Fibroblast of villous mesenchyme (primary cell): ENCODE results near the gene ETV4. TPM values are rescaled to one million over a fixed set of nuclear protein-coding genes. Genes with fewer than 3 reads are reported as not detected.
A peak's percentile ranks its signal among the peaks of the same experiment; 100 is the strongest.

Source experiments
- DNase-seq: peaks from one replicate; pipeline ENCODE4 v3.0.0-alpha.2; 2010; ENCODE audit warnings: low read depth
- H3K4me3 ChIP-seq: 2 replicates; pipeline ENCODE4 v1.5.1; 2011; ENCODE audit warnings: low read depth, mild to moderate bottlenecking, low read length
- CTCF ChIP-seq: IDR thresholded peaks from 2 replicates; pipeline ENCODE4 v1.5.1; 2012; ENCODE audit warnings: low read depth, mild to moderate bottlenecking, low read length; ENCODE audit not compliant: insufficient read depth
- total RNA-seq: library from RNA; depleted of rRNA; stranded (reverse); fragments of >200 nt; gene quantifications from 2 replicates; pipeline ENCODE4 v1.2.3, GENCODE V29; 2012

ETV4 gene
- total RNA-seq, 1 donor, result 4.7 TPM

- no peak for DNase-seq
- H3K4me3 ChIP-seq, result no peak overlapping the region
- no peak for TF ChIP-seq CTCF
Measured at GRCh38 chr17:43534909-43535308, 11.2 kb downstream of the ETV4 start.

- no peak for DNase-seq
- no peak for TF ChIP-seq CTCF
- H3K4me3 ChIP-seq, result no peak overlapping the region
Measured at GRCh38 chr17:43533699-43534098, 12.4 kb downstream of the ETV4 start.

GRCh38 chr17:43532581-43532980 is 13.6 kb downstream of the ETV4 start:
- no peak for TF ChIP-seq CTCF
- no peak overlapping the region for H3K4me3 ChIP-seq
- DNase-seq, result no peak

- DNase-seq, result no peak
- no peak overlapping the region for H3K4me3 ChIP-seq
- no peak for TF ChIP-seq CTCF
Measured at GRCh38 chr17:43531955-43532354, 14.2 kb downstream of the ETV4 start.

- DNase-seq, result no peak
- no peak for TF ChIP-seq CTCF
- peak overlapping the region; percentile 3 for H3K4me3 ChIP-seq
Measured at GRCh38 chr17:43531082-43531378, 15.1 kb downstream of the ETV4 start.

- DNase-seq, result peak; percentile 92
- no peak for TF ChIP-seq CTCF
- H3K4me3 ChIP-seq, result peak overlapping the region; percentile 45
Measured at GRCh38 chr17:43530288-43531081, 15.7 kb downstream of the ETV4 start.

- H3K4me3 ChIP-seq, result peak overlapping the region; percentile 45
- no peak for TF ChIP-seq CTCF
- no peak for DNase-seq
Measured at GRCh38 chr17:43529947-43530287, 16.2 kb downstream of the ETV4 start.
